ENCODE data around the gene MME.

- TF ChIP-seq CTCF (IDR thresholded peaks at IDR 0.05; ENCODE audit: low read depth, low read length) (no peak), EZH2phosphoT487 (IDR thresholded peaks at IDR 0.05; ENCODE audit: low read depth) (no peak)
Observed at GRCh38 chr3:155211940-155212339, 131.8 kb downstream of the MME start.
